Nephron (organoid): ENCODE results near the gene TBX2.

Source experiments
- H3K27ac Mint-ChIP-seq, 3 experiments: 2 replicates each; pipeline ENCODE4 v1.8.0; 2020; ENCODE audit warnings: mixed read lengths in 3 of 3, mild to moderate bottlenecking in 2 of 3, moderate library complexity in 1 of 3
- H3K27me3 Mint-ChIP-seq: 2 replicates; pipeline ENCODE4 v1.8.0; 2021; ENCODE audit warnings: low read depth, mild to moderate bottlenecking, moderate library complexity, mixed read lengths
- H3K36me3 Mint-ChIP-seq: 2 replicates; pipeline ENCODE4 v1.8.0; 2020; ENCODE audit warnings: low read depth, mixed read lengths
- H3K4me1 Mint-ChIP-seq: 2 replicates; pipeline ENCODE4 v1.8.0; 2020; ENCODE audit warnings: mixed read lengths
- H3K4me3 Mint-ChIP-seq, 3 experiments: 2 replicates each; pipeline ENCODE4 v1.8.0; 2020; ENCODE audit warnings: mild to moderate bottlenecking in 3 of 3, mixed read lengths in 3 of 3, moderate library complexity in 2 of 3
- H3K9me3 Mint-ChIP-seq: 2 replicates; pipeline ENCODE4 v1.8.0; 2020; ENCODE audit warnings: mixed read lengths
- TF ChIP-seq, protein P1 (sequence below), 3 experiments: fragments of 200-600 bp; sonication (generic); IDR thresholded peaks; one replicate each; pipeline ENCODE4 v1.5.0; 2021; ENCODE audit warnings: antibody characterized with exemption in 3 of 3; ENCODE audit not compliant: unreplicated experiment in 3 of 3

TBX2 gene

GRCh38 chr17:61376931-61377838 is 22.5 kb upstream of the TBX2 start:
- H3K9me3 Mint-ChIP-seq = no peaks in the 10 kb centered on the region
- H3K4me1 Mint-ChIP-seq = peaks cover 67% of the 10 kb centered on the region
- H3K27me3 Mint-ChIP-seq = no peaks in the 10 kb centered on the region
- TF ChIP-seq, protein P1, sequence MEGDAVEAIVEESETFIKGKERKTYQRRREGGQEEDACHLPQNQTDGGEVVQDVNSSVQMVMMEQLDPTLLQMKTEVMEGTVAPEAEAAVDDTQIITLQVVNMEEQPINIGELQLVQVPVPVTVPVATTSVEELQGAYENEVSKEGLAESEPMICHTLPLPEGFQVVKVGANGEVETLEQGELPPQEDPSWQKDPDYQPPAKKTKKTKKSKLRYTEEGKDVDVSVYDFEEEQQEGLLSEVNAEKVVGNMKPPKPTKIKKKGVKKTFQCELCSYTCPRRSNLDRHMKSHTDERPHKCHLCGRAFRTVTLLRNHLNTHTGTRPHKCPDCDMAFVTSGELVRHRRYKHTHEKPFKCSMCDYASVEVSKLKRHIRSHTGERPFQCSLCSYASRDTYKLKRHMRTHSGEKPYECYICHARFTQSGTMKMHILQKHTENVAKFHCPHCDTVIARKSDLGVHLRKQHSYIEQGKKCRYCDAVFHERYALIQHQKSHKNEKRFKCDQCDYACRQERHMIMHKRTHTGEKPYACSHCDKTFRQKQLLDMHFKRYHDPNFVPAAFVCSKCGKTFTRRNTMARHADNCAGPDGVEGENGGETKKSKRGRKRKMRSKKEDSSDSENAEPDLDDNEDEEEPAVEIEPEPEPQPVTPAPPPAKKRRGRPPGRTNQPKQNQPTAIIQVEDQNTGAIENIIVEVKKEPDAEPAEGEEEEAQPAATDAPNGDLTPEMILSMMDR (IDR thresholded peaks at IDR 0.05; ENCODE audit: unreplicated experiment in 3 of 3) = no peak
- no peak overlapping the region for H3K4me3 Mint-ChIP-seq
- H3K27ac Mint-ChIP-seq = peak overlapping the region; percentile 58 to 98 (median 68)
- no peaks in the 10 kb centered on the region for H3K36me3 Mint-ChIP-seq

- Mint-ChIP-seq H3K9me3 (no peaks in the 10 kb centered on the region), H3K36me3 (no peaks in the 10 kb centered on the region), H3K27ac (peak overlapping the region; percentile 58 to 98 (median 68)), H3K4me1 (peaks cover 74% of the 10 kb centered on the region), H3K27me3 (no peaks in the 10 kb centered on the region), H3K4me3 (peak overlapping the region in 1 of 3 experiments; percentile 37)
- TF ChIP-seq, protein P1 (IDR thresholded peaks at IDR 0.05; ENCODE audit: unreplicated experiment in 3 of 3) = no peak
These were observed 20.8 kb upstream of the TBX2 start for GRCh38 chr17:61378658-61379456.

GRCh38 chr17:61379457-61380216 is 20.0 kb upstream of the TBX2 start:
- peaks cover 71% of the 10 kb centered on the region for H3K4me1 Mint-ChIP-seq
- no peaks in the 10 kb centered on the region for H3K9me3 Mint-ChIP-seq
- H3K27me3 Mint-ChIP-seq = no peaks in the 10 kb centered on the region
- H3K36me3 Mint-ChIP-seq = no peaks in the 10 kb centered on the region
- peak overlapping the region; percentile 58 to 98 (median 68) for H3K27ac Mint-ChIP-seq
- TF ChIP-seq, protein P1 (IDR thresholded peaks at IDR 0.05; ENCODE audit: unreplicated experiment in 3 of 3) = no peak
- peak overlapping the region in 1 of 3 experiments; percentile 25 for H3K4me3 Mint-ChIP-seq

GRCh38 chr17:61380217-61380835 is 19.3 kb upstream of the TBX2 start:
- Mint-ChIP-seq H3K4me1 (peaks cover 71% of the 10 kb centered on the region), H3K27ac (peak overlapping the region; percentile 58 to 98 (median 68)), H3K4me3 (peak overlapping the region in 1 of 3 experiments; percentile 6), H3K27me3 (peaks cover 4% of the 10 kb centered on the region), H3K9me3 (no peaks in the 10 kb centered on the region), H3K36me3 (no peaks in the 10 kb centered on the region)
- TF ChIP-seq, protein P1 (IDR thresholded peaks at IDR 0.05; ENCODE audit: unreplicated experiment in 3 of 3) = no peak

DNA sequence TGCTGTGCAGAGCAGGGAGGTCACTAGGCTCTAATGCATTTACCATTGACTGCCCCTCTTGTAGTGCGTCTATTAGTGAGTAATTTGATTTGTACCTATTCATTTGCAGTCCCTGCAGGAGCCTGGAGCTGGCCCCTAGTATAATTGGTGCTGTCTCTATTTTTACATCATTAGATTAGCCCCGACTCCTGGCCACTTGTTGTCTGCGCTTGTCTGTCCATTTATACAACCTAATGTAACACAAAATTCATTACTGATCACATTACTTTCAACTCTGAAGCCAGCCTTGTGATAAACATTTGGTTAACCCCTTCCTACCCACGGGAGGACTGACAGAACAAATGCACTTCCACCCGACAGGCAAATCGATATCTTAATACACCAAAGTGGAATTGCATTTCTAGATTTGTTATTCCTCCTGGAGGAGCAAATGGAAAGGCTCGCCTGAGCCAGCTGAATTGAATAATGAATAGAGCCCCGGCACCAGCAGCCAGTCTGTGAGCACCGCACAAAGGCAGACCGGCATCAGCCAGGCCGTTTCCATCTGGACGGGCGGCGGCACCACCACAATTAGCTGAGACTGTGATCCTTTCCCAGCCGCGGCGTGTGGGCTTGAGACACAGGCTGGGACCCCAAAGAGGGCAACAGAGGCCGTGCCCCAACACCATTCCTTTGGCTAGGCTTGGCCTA is 18.7 kb upstream of the TBX2 start:
- TF ChIP-seq, protein P1 (IDR thresholded peaks at IDR 0.05; ENCODE audit: unreplicated experiment in 3 of 3) = no peak
- Mint-ChIP-seq H3K27ac (peak overlapping the region; percentile 58 to 98 (median 68)), H3K9me3 (no peaks in the 10 kb centered on the region), H3K4me1 (peaks cover 78% of the 10 kb centered on the region), H3K27me3 (peaks cover 6% of the 10 kb centered on the region), H3K4me3 (peak overlapping the region in 1 of 3 experiments; percentile 40), H3K36me3 (no peaks in the 10 kb centered on the region)
